ENCODE results near the gene ABLIM2.

ABLIM2 gene

DNA sequence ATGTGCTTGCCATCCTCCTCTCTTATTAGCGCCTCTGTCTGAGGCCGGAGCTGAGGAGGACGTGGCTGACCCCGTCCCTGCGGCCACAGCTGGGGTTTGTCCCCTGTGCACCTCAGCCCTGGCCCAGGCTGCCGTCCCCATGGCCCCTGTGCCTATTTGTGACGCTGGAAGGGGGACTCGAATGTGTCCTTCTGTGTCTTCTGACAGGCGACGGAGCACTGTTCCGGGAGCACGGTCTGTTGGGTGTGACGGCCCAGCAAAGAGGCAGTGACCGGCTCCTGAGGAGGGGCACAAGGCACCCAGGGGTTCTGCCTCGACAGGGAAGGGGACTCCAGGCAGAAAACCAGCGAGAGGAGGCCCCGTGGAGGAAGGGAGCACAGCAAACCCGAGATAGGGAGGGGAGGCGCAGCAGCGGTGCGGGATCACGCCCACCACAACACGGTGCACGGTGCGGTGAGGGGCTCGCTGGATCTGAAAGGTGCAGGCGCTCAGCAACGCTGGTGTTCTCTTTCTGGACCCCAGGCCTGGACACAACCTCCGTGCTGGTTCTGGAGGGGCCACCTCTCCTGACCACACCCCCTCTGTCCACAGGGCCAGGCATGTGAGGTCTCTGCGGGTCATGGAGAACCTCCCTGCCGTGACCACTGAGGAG lies 46.1 kb upstream of the ABLIM2 start:
- no peak for ATAC-seq
- TF ChIP-seq ZFP30 (CRISPR knock-in tag; IDR thresholded peaks at IDR 0.05), result no peak
- no peak for TF ChIP-seq BACH2 (CRISPR knock-in tag; IDR thresholded peaks at IDR 0.05; ENCODE audit: borderline replicate concordance)

DNA sequence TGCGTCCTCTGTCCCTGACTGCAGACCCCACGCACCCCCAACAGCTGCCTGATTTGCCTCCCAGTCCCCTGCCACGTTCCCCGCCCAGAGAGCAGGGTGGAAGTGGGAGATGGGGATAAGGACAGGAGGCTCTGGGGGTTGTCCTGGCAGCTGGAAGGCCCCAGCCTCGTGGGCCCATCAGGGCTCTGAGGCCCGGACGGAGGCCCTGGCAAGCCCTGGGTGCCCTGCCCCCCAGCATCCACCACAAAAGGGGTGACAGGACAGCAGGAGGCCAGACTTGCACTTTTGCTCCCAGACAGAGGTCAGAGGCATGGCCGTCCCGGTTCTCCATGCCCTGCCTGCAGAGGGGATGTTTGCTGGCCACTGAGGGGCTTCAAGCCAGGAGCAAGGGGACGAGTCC lies 45.2 kb upstream of the ABLIM2 start:
- TF ChIP-seq ZNF70 (CRISPR knock-in tag; IDR thresholded peaks at IDR 0.05), result no peak
- TF ChIP-seq ZC3H10 (CRISPR knock-in tag; IDR thresholded peaks at IDR 0.05), result no peak
- TF ChIP-seq BACH2 (CRISPR knock-in tag; IDR thresholded peaks at IDR 0.05; ENCODE audit: borderline replicate concordance), result no peak
- no peak for ATAC-seq

DNA sequence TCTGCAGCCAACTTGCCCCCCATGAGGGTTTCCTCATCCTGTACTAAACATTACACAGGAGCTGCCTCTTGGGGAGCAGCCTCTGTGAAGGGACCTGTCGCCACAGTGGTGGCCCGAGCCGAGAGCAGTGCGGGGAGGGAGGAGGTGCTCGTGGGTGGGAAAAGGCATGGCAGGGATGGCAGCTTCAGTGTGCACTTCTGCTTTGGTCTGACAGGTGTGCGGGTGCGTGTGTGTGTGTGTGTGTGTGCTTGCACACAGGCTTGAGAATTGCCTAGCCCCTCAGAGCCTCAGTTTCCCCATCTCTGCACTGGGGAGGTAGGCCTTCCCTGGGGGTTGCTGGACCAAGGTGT lies 44.4 kb upstream of the ABLIM2 start:
- TF ChIP-seq, protein P1, sequence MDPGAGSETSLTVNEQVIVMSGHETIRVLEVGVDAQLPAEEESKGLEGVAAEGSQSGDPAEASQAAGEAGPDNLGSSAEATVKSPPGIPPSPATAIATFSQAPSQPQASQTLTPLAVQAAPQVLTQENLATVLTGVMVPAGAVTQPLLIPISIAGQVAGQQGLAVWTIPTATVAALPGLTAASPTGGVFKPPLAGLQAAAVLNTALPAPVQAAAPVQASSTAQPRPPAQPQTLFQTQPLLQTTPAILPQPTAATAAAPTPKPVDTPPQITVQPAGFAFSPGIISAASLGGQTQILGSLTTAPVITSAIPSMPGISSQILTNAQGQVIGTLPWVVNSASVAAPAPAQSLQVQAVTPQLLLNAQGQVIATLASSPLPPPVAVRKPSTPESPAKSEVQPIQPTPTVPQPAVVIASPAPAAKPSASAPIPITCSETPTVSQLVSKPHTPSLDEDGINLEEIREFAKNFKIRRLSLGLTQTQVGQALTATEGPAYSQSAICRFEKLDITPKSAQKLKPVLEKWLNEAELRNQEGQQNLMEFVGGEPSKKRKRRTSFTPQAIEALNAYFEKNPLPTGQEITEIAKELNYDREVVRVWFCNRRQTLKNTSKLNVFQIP (CRISPR knock-in tag; IDR thresholded peaks at IDR 0.05; ENCODE audit: borderline replicate concordance, low read depth), result no peak
- TF ChIP-seq ZNF70 (CRISPR knock-in tag; IDR thresholded peaks at IDR 0.05), result no peak
- no peak for TF ChIP-seq SNAI2 (CRISPR knock-in tag; IDR thresholded peaks at IDR 0.05)
- TF ChIP-seq PPARA (CRISPR knock-in tag; IDR thresholded peaks at IDR 0.05; ENCODE audit: borderline replicate concordance), result no peak
- TF ChIP-seq CSDC2 (CRISPR knock-in tag; IDR thresholded peaks at IDR 0.05), result no peak
- TF ChIP-seq, protein P2, sequence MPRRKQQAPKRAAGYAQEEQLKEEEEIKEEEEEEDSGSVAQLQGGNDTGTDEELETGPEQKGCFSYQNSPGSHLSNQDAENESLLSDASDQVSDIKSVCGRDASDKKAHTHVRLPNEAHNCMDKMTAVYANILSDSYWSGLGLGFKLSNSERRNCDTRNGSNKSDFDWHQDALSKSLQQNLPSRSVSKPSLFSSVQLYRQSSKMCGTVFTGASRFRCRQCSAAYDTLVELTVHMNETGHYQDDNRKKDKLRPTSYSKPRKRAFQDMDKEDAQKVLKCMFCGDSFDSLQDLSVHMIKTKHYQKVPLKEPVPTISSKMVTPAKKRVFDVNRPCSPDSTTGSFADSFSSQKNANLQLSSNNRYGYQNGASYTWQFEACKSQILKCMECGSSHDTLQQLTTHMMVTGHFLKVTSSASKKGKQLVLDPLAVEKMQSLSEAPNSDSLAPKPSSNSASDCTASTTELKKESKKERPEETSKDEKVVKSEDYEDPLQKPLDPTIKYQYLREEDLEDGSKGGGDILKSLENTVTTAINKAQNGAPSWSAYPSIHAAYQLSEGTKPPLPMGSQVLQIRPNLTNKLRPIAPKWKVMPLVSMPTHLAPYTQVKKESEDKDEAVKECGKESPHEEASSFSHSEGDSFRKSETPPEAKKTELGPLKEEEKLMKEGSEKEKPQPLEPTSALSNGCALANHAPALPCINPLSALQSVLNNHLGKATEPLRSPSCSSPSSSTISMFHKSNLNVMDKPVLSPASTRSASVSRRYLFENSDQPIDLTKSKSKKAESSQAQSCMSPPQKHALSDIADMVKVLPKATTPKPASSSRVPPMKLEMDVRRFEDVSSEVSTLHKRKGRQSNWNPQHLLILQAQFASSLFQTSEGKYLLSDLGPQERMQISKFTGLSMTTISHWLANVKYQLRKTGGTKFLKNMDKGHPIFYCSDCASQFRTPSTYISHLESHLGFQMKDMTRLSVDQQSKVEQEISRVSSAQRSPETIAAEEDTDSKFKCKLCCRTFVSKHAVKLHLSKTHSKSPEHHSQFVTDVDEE (CRISPR knock-in tag; IDR thresholded peaks at IDR 0.05), result no peak
- no peak for TF ChIP-seq TCF4 (CRISPR knock-in tag; IDR thresholded peaks at IDR 0.05; ENCODE audit: borderline replicate concordance)
- TF ChIP-seq ISL1 (CRISPR knock-in tag; IDR thresholded peaks at IDR 0.05), result no peak
- TF ChIP-seq, protein P3, sequence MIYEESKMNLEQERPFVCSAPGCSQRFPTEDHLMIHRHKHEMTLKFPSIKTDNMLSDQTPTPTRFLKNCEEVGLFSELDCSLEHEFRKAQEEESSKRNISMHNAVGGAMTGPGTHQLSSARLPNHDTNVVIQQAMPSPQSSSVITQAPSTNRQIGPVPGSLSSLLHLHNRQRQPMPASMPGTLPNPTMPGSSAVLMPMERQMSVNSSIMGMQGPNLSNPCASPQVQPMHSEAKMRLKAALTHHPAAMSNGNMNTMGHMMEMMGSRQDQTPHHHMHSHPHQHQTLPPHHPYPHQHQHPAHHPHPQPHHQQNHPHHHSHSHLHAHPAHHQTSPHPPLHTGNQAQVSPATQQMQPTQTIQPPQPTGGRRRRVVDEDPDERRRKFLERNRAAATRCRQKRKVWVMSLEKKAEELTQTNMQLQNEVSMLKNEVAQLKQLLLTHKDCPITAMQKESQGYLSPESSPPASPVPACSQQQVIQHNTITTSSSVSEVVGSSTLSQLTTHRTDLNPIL (CRISPR knock-in tag; IDR thresholded peaks at IDR 0.05; ENCODE audit: low read depth), result no peak
- no peak for TF ChIP-seq ZNF8 (CRISPR knock-in tag; IDR thresholded peaks at IDR 0.05)
- no peak for ATAC-seq

DNA sequence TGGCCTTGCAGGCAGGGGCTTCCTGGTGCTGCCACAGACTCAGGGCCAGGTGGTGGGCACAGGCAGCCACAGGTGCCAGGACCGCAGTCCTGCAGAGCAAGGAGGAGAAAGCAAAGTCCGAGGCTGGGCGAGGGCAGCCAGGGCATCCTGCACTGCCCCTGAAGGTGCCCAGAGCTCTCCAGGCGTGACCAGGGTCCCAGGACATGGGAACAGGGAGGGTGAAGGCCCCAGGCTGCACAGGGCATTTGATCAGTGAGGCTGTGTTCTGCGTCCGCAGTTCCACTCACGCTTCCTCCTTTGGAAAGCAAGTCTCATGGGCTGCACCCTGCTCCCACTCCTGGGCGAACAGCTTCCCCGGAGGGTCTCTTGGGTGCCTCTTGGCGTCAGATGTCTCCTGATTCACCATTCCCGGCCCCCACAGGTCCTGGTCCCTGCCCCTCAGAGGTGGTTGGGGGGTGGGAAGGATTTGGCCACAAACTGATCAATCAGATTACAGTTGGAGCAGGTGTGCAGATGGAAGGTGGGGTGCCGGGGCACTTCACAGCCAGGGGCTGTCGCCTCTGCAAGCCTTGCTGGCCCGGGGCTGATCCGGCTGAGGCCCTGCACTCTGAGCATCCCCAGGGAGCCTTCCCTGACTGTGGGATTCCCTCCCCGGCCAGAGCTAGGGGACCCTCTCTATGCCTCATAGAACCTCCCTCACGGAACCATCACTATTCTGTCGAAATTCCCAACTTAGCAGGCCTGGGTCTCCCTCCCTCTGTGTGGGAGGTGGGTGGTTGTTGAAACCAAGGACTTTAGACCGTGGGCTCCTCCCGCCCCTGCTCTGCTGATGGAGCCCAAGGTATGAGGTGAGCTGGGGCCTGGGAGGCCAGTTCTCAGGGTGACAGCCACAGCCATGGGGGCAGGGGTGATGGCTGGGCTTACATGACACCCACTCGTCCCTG lies 43.8 kb upstream of the ABLIM2 start:
- no peak for ATAC-seq
- TF ChIP-seq, protein P4, sequence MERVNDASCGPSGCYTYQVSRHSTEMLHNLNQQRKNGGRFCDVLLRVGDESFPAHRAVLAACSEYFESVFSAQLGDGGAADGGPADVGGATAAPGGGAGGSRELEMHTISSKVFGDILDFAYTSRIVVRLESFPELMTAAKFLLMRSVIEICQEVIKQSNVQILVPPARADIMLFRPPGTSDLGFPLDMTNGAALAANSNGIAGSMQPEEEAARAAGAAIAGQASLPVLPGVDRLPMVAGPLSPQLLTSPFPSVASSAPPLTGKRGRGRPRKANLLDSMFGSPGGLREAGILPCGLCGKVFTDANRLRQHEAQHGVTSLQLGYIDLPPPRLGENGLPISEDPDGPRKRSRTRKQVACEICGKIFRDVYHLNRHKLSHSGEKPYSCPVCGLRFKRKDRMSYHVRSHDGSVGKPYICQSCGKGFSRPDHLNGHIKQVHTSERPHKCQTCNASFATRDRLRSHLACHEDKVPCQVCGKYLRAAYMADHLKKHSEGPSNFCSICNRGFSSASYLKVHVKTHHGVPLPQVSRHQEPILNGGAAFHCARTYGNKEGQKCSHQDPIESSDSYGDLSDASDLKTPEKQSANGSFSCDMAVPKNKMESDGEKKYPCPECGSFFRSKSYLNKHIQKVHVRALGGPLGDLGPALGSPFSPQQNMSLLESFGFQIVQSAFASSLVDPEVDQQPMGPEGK (CRISPR knock-in tag; IDR thresholded peaks at IDR 0.05; ENCODE audit: borderline replicate concordance), result no peak
- TF ChIP-seq ARNTL (CRISPR knock-in tag; IDR thresholded peaks at IDR 0.05; ENCODE audit: borderline replicate concordance, low read depth), result no peak
- no peak for TF ChIP-seq CSDC2 (CRISPR knock-in tag; IDR thresholded peaks at IDR 0.05)
- no peak for TF ChIP-seq ZNF565 (CRISPR knock-in tag; conservative IDR thresholded peaks at IDR 0.05; ENCODE audit: low read depth)
- no peak for TF ChIP-seq ZFP3 (CRISPR knock-in tag; IDR thresholded peaks at IDR 0.05)
- no peak for TF ChIP-seq TCF4 (CRISPR knock-in tag; IDR thresholded peaks at IDR 0.05; ENCODE audit: borderline replicate concordance)
- no peak for TF ChIP-seq ISL1 (CRISPR knock-in tag; IDR thresholded peaks at IDR 0.05)
- no peak for TF ChIP-seq ESRRG (CRISPR knock-in tag; IDR thresholded peaks at IDR 0.05)
- TF ChIP-seq, protein P3 (CRISPR knock-in tag; IDR thresholded peaks at IDR 0.05; ENCODE audit: low read depth), result no peak
- no peak for TF ChIP-seq OSR1 (CRISPR knock-in tag; IDR thresholded peaks at IDR 0.05)
- no peak for TF ChIP-seq ZNF70 (CRISPR knock-in tag; IDR thresholded peaks at IDR 0.05)
- no peak for TF ChIP-seq BACH2 (CRISPR knock-in tag; IDR thresholded peaks at IDR 0.05; ENCODE audit: borderline replicate concordance)
- no peak for TF ChIP-seq PPARA (CRISPR knock-in tag; IDR thresholded peaks at IDR 0.05; ENCODE audit: borderline replicate concordance)
- no peak for TF ChIP-seq ZNF8 (CRISPR knock-in tag; IDR thresholded peaks at IDR 0.05)
- TF ChIP-seq, protein P2 (CRISPR knock-in tag; IDR thresholded peaks at IDR 0.05), result no peak
- TF ChIP-seq ZC3H10 (CRISPR knock-in tag; IDR thresholded peaks at IDR 0.05), result no peak
- TF ChIP-seq RARB (CRISPR knock-in tag; IDR thresholded peaks at IDR 0.05), result no peak

All from SK-N-SH treated with all-trans-retinoic acid at 6 μM for 48 hours (cell line).